HCT116 (cell line): ENCODE results near the gene TUBA4B. TPM values are rescaled to one million over a fixed set of nuclear protein-coding genes. Genes with fewer than 3 reads are reported as not detected.

ENCODE experiments used
- ATAC-seq: fragments of 200-7000 bp; cut with Tn5 transposase; 2 replicates; pipeline ENCODE4 v1.9.1; 2020; ENCODE audit warnings: mild to moderate bottlenecking, moderate library complexity
- BruUV-seq: library from RNA; stranded (reverse); fragments of 400-500 nt; replicated peaks from 2 replicates; lab custom pipeline; 2021; lab: Mats Ljungman, UMichigan
- CTCF ChIA-PET: fragments of 300-600 bp; sonication (Branson Sonifier 250); formaldehyde crosslinking; loops from one replicate; lab custom pipeline; 2021; ENCODE audit warnings: antibody characterized with exemption; lab: Charles Lee
- POLR2A ChIA-PET: fragments of 300-600, 350-600 bp; sonication (Branson Sonifier 250); formaldehyde crosslinking; loops from one replicate; lab custom pipeline; 2021; ENCODE audit warnings: antibody characterized with exemption; lab: Charles Lee
- RAD21 ChIA-PET, 2 experiments: fragments of 300-600 bp; sonication (Branson Sonifier 250); formaldehyde crosslinking; loops; one replicate each; lab custom pipeline; 2023; ENCODE audit warnings: low total read pairs in 2 of 2; ENCODE audit not compliant: uncharacterized antibody in 2 of 2, unreplicated experiment in 2 of 2, low non-redundant PET in 1 of 2; lab: Charles Lee
- DNase-seq: peaks from one replicate; pipeline ENCODE4 v3.0.0-alpha.2; 2010; ENCODE audit warnings: low read depth, low spot score
- H2AFZ ChIP-seq: fragments of 200-600 bp; shearing (Covaris generic), sonication (generic); 2 replicates; pipeline ENCODE4 v1.6.1; 2017; ENCODE audit warnings: low read depth, mixed run types, mixed read lengths, antibody characterized with exemption, low read length; ENCODE audit not compliant: poor library complexity, severe bottlenecking
- H3K27ac ChIP-seq: 2 replicates; pipeline ENCODE4 v1.5.1; 2012; ENCODE audit warnings: low read depth, low read length
- H3K27me3 ChIP-seq: fragments of 200-600 bp; sonication (generic); 2 replicates; pipeline ENCODE4 v1.6.1; 2016; ENCODE audit warnings: mixed run types, low read length, mixed read lengths; ENCODE audit not compliant: insufficient read depth
- H3K36me3 ChIP-seq, 2 experiments: fragments of 200-500 bp in 1 of 2; fragments of 200-600 bp in 1 of 2; sonication (Bioruptor generic) in 1 of 2; sonication (generic) in 1 of 2; 2 replicates each; pipeline versions ENCODE4 v1.5.1 to v1.6.1; 2014 to 2016; ENCODE audit warnings: low read length in 2 of 2, inconsistent platforms in 1 of 2, mixed read lengths in 1 of 2, mixed run types in 1 of 2; ENCODE audit not compliant: insufficient read depth in 2 of 2, control insufficient read depth in 1 of 2
- H3K4me1 ChIP-seq, 2 experiments: fragments of 200-600 bp in 1 of 2; sonication (generic) in 1 of 2; 2 replicates each; pipeline versions ENCODE4 v1.5.1 to v1.6.1; 2012 to 2017; ENCODE audit warnings: low read length in 2 of 2, inconsistent platforms in 1 of 2, mild to moderate bottlenecking in 1 of 2, mixed read lengths in 1 of 2, mixed run types in 1 of 2, moderate library complexity in 1 of 2; ENCODE audit not compliant: insufficient read depth in 2 of 2, control insufficient read depth in 1 of 2
- H3K4me2 ChIP-seq: fragments of 200-600 bp; sonication (generic); 2 replicates; pipeline ENCODE4 v1.6.1; 2017; ENCODE audit warnings: mixed run types, low read length, mixed read lengths
- H3K4me3 ChIP-seq, 2 experiments: fragments of 200-600 bp in 1 of 2; sonication (generic) in 1 of 2; replicated peaks in 1 of 2; 2 replicates each; pipeline ENCODE4 v1.5.1; 2011 to 2016; ENCODE audit warnings: low read length in 2 of 2, control low read depth in 1 of 2, low read depth in 1 of 2, mild to moderate bottlenecking in 1 of 2, mixed read lengths in 1 of 2, mixed run types in 1 of 2
- H3K79me2 ChIP-seq: fragments of 200-600 bp; sonication (generic); 2 replicates; pipeline ENCODE4 v1.6.1; 2017; ENCODE audit warnings: mild to moderate bottlenecking, mixed run types, low read length, moderate library complexity, mixed read lengths; ENCODE audit not compliant: insufficient read depth
- H3K9ac ChIP-seq: fragments of 200-600 bp; sonication (generic); 2 replicates; pipeline ENCODE4 v1.6.1; 2016; ENCODE audit warnings: low read length, mixed read lengths
- H3K9me2 ChIP-seq: fragments of 200-600 bp; sonication (generic), shearing (Covaris generic); 2 replicates; pipeline ENCODE4 v1.6.1; 2017; ENCODE audit warnings: mixed run types, mild to moderate bottlenecking, moderate library complexity; ENCODE audit not compliant: insufficient read depth
- H3K9me3 ChIP-seq, 2 experiments: fragments of 200-500 bp in 1 of 2; fragments of 200-600 bp in 1 of 2; sonication (Bioruptor generic) in 1 of 2; sonication (generic) in 1 of 2; 2 replicates each; pipeline ENCODE4 v1.6.1; 2014 to 2017; ENCODE audit warnings: low read length in 2 of 2, mixed read lengths in 2 of 2, inconsistent platforms in 1 of 2, low read depth in 1 of 2, mild to moderate bottlenecking in 1 of 2, mixed run types in 1 of 2, moderate library complexity in 1 of 2; ENCODE audit not compliant: control insufficient read depth in 1 of 2, insufficient read depth in 1 of 2
- H4K20me1 ChIP-seq: fragments of 200-600 bp; sonication (generic), shearing (Covaris generic); 2 replicates; pipeline ENCODE4 v1.6.1; 2017; ENCODE audit warnings: mixed run types, mild to moderate bottlenecking, moderate library complexity; ENCODE audit not compliant: insufficient read depth
- EGR1 ChIP-seq: IDR thresholded peaks from 2 replicates; pipeline ENCODE4 v1.6.1; 2012; ENCODE audit warnings: low read depth
- EZH2phosphoT487 ChIP-seq: fragments of 200-600 bp; IDR thresholded peaks from 2 replicates; pipeline ENCODE4 v1.6.1; 2018; ENCODE audit warnings: antibody characterized with exemption, borderline replicate concordance
- FOSL1 ChIP-seq: IDR thresholded peaks from 2 replicates; pipeline ENCODE4 v1.6.1; 2012; ENCODE audit warnings: low read depth
- SP1 ChIP-seq: IDR thresholded peaks from 2 replicates; pipeline ENCODE4 v1.6.1; 2012; ENCODE audit warnings: low read depth
- TCF7L2 ChIP-seq: IDR thresholded peaks from 2 replicates; pipeline ENCODE4 v1.7.0; 2011; ENCODE audit warnings: borderline replicate concordance, inconsistent platforms; ENCODE audit not compliant: insufficient read depth, insufficient read length; ENCODE audit errors: extremely low read depth
- intact Hi-C: fragments of 100-400 bp; cut with micrococcal nuclease; formaldehyde crosslinking; loops from 2 replicates; pipeline ENCODE4 v1.10.0; 2022
- total RNA-seq: library from RNA; stranded (reverse); gene quantifications from one replicate; pipeline ENCODE4 v1.2.1, GENCODE V29; 2021; ENCODE audit not compliant: unreplicated experiment

Gene TUBA4B
- total RNA-seq, 1 experiment from 2014 or later = not detected

DNA sequence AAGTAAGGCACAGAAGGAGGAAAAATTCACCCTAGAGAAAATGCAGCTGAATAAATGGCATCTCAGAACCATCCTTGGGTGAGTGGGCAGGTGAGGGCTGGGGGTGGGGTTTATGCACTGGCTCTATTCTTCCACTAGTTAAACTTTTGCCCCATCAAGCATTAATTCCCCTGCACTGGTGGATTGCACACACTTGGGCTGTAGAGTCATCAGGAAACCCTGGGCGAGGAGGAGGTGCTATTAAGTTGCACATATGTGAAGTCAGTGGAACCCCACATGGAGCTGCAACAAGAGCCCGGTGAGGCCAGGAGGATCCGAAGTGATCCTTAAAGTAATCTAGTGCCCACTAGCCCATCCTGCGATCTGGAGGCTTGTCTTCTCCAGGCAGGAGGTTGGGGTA, 19.3 kb downstream of the TUBA4B start:
- H3K9me2 ChIP-seq = no peaks in the 10 kb centered on the region
- H3K27me3 ChIP-seq = peaks cover 6% of the 10 kb centered on the region; the same call in 1 of the 2 replicates
- ChIA-PET CTCF (no interaction called here), POLR2A (no interaction called here), RAD21 (no interaction called here)
- no peak overlapping the region for H3K4me3 ChIP-seq
- H2AFZ ChIP-seq = no peak overlapping the region
- H3K79me2 ChIP-seq = no peaks in the 10 kb centered on the region
- no peak overlapping the region for H3K27ac ChIP-seq
- no TSS peak for BruUV-seq
- no peak for DNase-seq
- TF ChIP-seq TCF7L2 = no peak
- no peak for TF ChIP-seq FOSL1
- no peak for TF ChIP-seq SP1
- TF ChIP-seq EZH2phosphoT487 = no peak
- no peaks in the 10 kb centered on the region for H4K20me1 ChIP-seq
- no peaks in the 10 kb centered on the region for H3K36me3 ChIP-seq
- peaks cover 29 to 40% of the 10 kb centered on the region in 2 experiments for H3K4me1 ChIP-seq
- intact Hi-C loops = no loop called here
- H3K9me3 ChIP-seq = no peaks in the 10 kb centered on the region
- ATAC-seq = no peak
- no peak overlapping the region for H3K9ac ChIP-seq
- H3K4me2 ChIP-seq = peak overlapping the region; percentile 92

DNA sequence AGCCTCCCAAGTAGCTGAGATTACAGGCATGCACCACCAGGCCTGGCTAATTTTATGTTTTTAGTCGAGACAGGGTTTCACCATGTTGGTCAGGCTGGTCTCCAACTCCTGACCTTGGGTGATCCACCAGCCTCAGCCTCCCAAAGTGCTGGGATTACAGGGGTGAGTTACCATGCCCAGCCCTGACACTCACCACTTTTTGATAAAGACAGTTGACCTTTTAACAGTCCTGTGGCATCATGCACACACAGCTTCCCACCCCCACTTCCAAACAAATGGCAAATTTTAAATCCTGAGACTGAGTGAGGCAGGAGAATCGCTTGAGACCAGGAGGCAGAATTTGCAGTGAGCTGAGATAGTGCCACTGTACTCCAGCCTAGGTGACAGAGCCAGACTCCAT, 20.0 kb downstream of the TUBA4B start:
- CTCF ChIA-PET = no interaction called here
- intact Hi-C loops = no loop called here
- no peak for DNase-seq

More for the DNA sequence above, 20.0 kb downstream of the TUBA4B start:
- H3K4me3 ChIP-seq = no peak overlapping the region
- no peaks in the 10 kb centered on the region for H4K20me1 ChIP-seq
- ChIA-PET RAD21 (no interaction called here), POLR2A (no interaction called here)
- TF ChIP-seq EGR1 = no peak
- no peak for ATAC-seq
- peak overlapping the region; percentile 92 for H3K4me2 ChIP-seq
- H3K27me3 ChIP-seq = peaks cover 6% of the 10 kb centered on the region; the same call in 1 of the 2 replicates
- no peak overlapping the region for H3K9ac ChIP-seq
- H3K36me3 ChIP-seq = no peaks in the 10 kb centered on the region
- no peaks in the 10 kb centered on the region for H3K9me3 ChIP-seq
- H3K27ac ChIP-seq = no peak overlapping the region
- no peaks in the 10 kb centered on the region for H3K79me2 ChIP-seq
- no TSS peak for BruUV-seq
- H3K9me2 ChIP-seq = no peaks in the 10 kb centered on the region
- no peak overlapping the region for H2AFZ ChIP-seq
- peaks cover 33 to 46% of the 10 kb centered on the region in 2 experiments for H3K4me1 ChIP-seq
